Left ventricle myocardium inferior (tissue), 1 donor: ENCODE data around the gene CDH4. TPM values are rescaled to one million over a fixed set of nuclear protein-coding genes. Genes with fewer than 3 reads are reported as not detected.

Source experiments
- DNase-seq: peaks from one replicate; pipeline ENCODE4 v3.0.0-alpha.2; 2020
- H3K27ac ChIP-seq: fragments of 200-600 bp; replicated peaks from 2 replicates; pipeline ENCODE4 v1.8.0; 2021
- H3K27me3 ChIP-seq: fragments of 200-600 bp; 2 replicates; pipeline ENCODE4 v1.8.0; 2021; ENCODE audit warnings: low read depth
- H3K36me3 ChIP-seq: fragments of 200-600 bp; 2 replicates; pipeline ENCODE4 v1.8.0; 2021
- H3K4me1 ChIP-seq: fragments of 200-600 bp; 2 replicates; pipeline ENCODE4 v1.8.0; 2021
- H3K4me3 ChIP-seq: fragments of 200-600 bp; 2 replicates; pipeline ENCODE4 v1.8.0; 2021; ENCODE audit warnings: mild to moderate bottlenecking, moderate library complexity
- H3K9me3 ChIP-seq: fragments of 200-600 bp; replicated peaks from 2 replicates; pipeline ENCODE4 v1.8.0; 2021
- CTCF ChIP-seq: fragments of 200-600 bp; IDR thresholded peaks from 2 replicates; pipeline ENCODE4 v1.8.0; 2021; ENCODE audit warnings: antibody characterized with exemption, mild to moderate bottlenecking, borderline replicate concordance
- intact Hi-C: fragments of 100-400 bp; cut with micrococcal nuclease; formaldehyde crosslinking; loops from one replicate; pipeline ENCODE4 v1.11.0; 2022
- total RNA-seq: library from RNA; stranded (reverse); fragmentation: NEBNext Ultra II Directional; extraction: Animal tissue kit (Norgen Biotek cat#: 25700); gene quantifications from one replicate; pipeline ENCODE4 v1.2.1, GENCODE V29; 2021
- donor health status: DM: no; HTN: yes; CAD: no; lungs with severe emphysema.

Gene CDH4
- total RNA-seq, 1 donor from 2014 or later = 0.05 TPM

- H3K27ac ChIP-seq = no peak overlapping the region
- no peak for DNase-seq
- peaks cover 45% of the 10 kb centered on the region for H3K27me3 ChIP-seq
- H3K36me3 ChIP-seq = no peaks in the 10 kb centered on the region
- no peak overlapping the region for H3K4me3 ChIP-seq
- no peak for TF ChIP-seq CTCF
- H3K4me1 ChIP-seq = no peaks in the 10 kb centered on the region
- intact Hi-C loops = no loop called here
- H3K9me3 ChIP-seq = no peaks in the 10 kb centered on the region
These were observed 320.1 kb downstream of the CDH4 start for GRCh38 chr20:61571916-61572711.

- Histone ChIP-seq H3K4me3 (no peak overlapping the region), H3K27me3 (peaks cover 50% of the 10 kb centered on the region), H3K36me3 (no peaks in the 10 kb centered on the region), H3K9me3 (no peaks in the 10 kb centered on the region), H3K27ac (no peak overlapping the region), H3K4me1 (no peaks in the 10 kb centered on the region)
- intact Hi-C loops = no loop called here
- no peak for DNase-seq
- TF ChIP-seq CTCF = no peak
These were observed 320.7 kb downstream of the CDH4 start for GRCh38 chr20:61572789-61573188.

- intact Hi-C loops = no loop called here
- no peak overlapping the region for H3K27ac ChIP-seq
- H3K36me3 ChIP-seq = no peaks in the 10 kb centered on the region
- TF ChIP-seq CTCF = no peak
- no peak overlapping the region for H3K4me3 ChIP-seq
- no peaks in the 10 kb centered on the region for H3K4me1 ChIP-seq
- no peaks in the 10 kb centered on the region for H3K9me3 ChIP-seq
- peaks cover 51% of the 10 kb centered on the region for H3K27me3 ChIP-seq
- no peak for DNase-seq
These were observed 321.6 kb downstream of the CDH4 start for GRCh38 chr20:61573415-61574305.

GRCh38 chr20:61575151-61575937 lies 323.3 kb downstream of the CDH4 start:
- no peak overlapping the region for H3K27ac ChIP-seq
- H3K4me1 ChIP-seq = no peaks in the 10 kb centered on the region
- H3K36me3 ChIP-seq = no peaks in the 10 kb centered on the region
- peaks cover 58% of the 10 kb centered on the region for H3K27me3 ChIP-seq
- TF ChIP-seq CTCF = no peak
- H3K4me3 ChIP-seq = no peak overlapping the region
- no peak for DNase-seq
- no peaks in the 10 kb centered on the region for H3K9me3 ChIP-seq
- intact Hi-C loops = no loop called here

- no peak for TF ChIP-seq CTCF
- H3K4me3 ChIP-seq = no peak overlapping the region
- H3K4me1 ChIP-seq = no peaks in the 10 kb centered on the region
- H3K36me3 ChIP-seq = no peaks in the 10 kb centered on the region
- H3K27ac ChIP-seq = no peak overlapping the region
- H3K9me3 ChIP-seq = no peaks in the 10 kb centered on the region
- H3K27me3 ChIP-seq = peaks cover 61% of the 10 kb centered on the region
- intact Hi-C loops = no loop called here
- DNase-seq = no peak
These were observed 324.3 kb downstream of the CDH4 start for GRCh38 chr20:61576372-61576771.
